K562 (cell line): ENCODE measurements around the gene NUP62. TPM values are rescaled to one million over a fixed set of nuclear protein-coding genes. Genes with fewer than 3 reads are reported as not detected.

Experiments
- ATAC-seq: fragments of 200-7000 bp; cut with Tn5 transposase; 3 replicates; pipeline ENCODE4 v1.9.1; 2020; ENCODE audit warnings: moderate library complexity
- BruUV-seq: library from RNA; stranded (reverse); fragments of 400-500 nt; replicated peaks from 2 replicates; lab custom pipeline; 2021; lab: Mats Ljungman, UMichigan
- CTCF ChIA-PET: fragments of 300-600 bp; formaldehyde crosslinking; extraction: SDS; loops from one replicate; lab custom pipeline; 2021; ENCODE audit warnings: low intra/inter-chr PET ratio; lab: Yijun Ruan, JAX
- POLR2A ChIA-PET: fragments of 300-600, 350-650 bp; sonication (Branson Sonifier 250); formaldehyde crosslinking; extraction: SDS; loops from one replicate; lab custom pipeline; 2021; ENCODE audit warnings: antibody characterized with exemption, inconsistent platforms; lab: Yijun Ruan, JAX
- DNase-seq, 4 experiments: peaks; one replicate each; pipeline versions ENCODE4 v3.0.0 to v3.0.0-alpha.2; 2011 to 2018; ENCODE audit warnings: low spot score in 3 of 4, mixed read lengths in 3 of 4; ENCODE audit errors: extremely low read depth in 1 of 4
- FAIRE-seq: peaks from 2 replicates; lab custom pipeline; 2011; peaks lifted over from hg19 to GRCh38; lab: Jason Lieb, UNC
- H2AFZ ChIP-seq: 2 replicates; pipeline ENCODE4 v1.6.0; 2011; ENCODE audit warnings: low read depth, low read length, control low read depth, inconsistent platforms
- H3K27ac ChIP-seq: fragments of 200-600 bp; 3 replicates; pipeline ENCODE4 v1.8.0; 2011; ENCODE audit warnings: low read depth, mild to moderate bottlenecking, control low read depth, inconsistent platforms, low read length, moderate library complexity, mixed read lengths; ENCODE audit errors: extremely low read depth
- H3K27me3 ChIP-seq, 2 experiments: fragments of 300-600 bp in 1 of 2; 2 replicates in 1 of 2; 3 replicates in 1 of 2; pipeline versions ENCODE4 v1.6.0 to v1.8.0; 2011; ENCODE audit warnings: inconsistent platforms in 2 of 2, low read length in 2 of 2, mild to moderate bottlenecking in 1 of 2, mixed read lengths in 1 of 2, moderate library complexity in 1 of 2; ENCODE audit not compliant: control insufficient read depth in 2 of 2, insufficient read depth in 2 of 2
- H3K36me3 ChIP-seq: fragments of 300-600 bp; 3 replicates; pipeline ENCODE4 v1.8.0; 2011; ENCODE audit warnings: mild to moderate bottlenecking, low read length, inconsistent platforms; ENCODE audit not compliant: control insufficient read depth, insufficient read depth
- H3K4me1 ChIP-seq, 2 experiments: fragments of 200-600 bp in 1 of 2; replicated peaks in 1 of 2; 2 replicates in 1 of 2; 3 replicates in 1 of 2; pipeline versions ENCODE4 v1.5.1 to v1.8.0; 2011; ENCODE audit warnings: inconsistent platforms in 2 of 2, low read length in 2 of 2, mild to moderate bottlenecking in 1 of 2, mixed read lengths in 1 of 2, moderate library complexity in 1 of 2; ENCODE audit not compliant: control insufficient read depth in 2 of 2, insufficient read depth in 2 of 2
- H3K4me2 ChIP-seq: 2 replicates; pipeline ENCODE4 v1.6.1; 2011; ENCODE audit warnings: low read length, control low read depth, inconsistent platforms, mixed read lengths; ENCODE audit not compliant: insufficient read depth
- H3K4me3 ChIP-seq: fragments of 200-600 bp; sonication (generic), shearing (Covaris generic); 2 replicates; pipeline ENCODE4 v1.5.1; 2016; ENCODE audit warnings: control low read depth, inconsistent platforms
- H3K79me2 ChIP-seq: fragments of 200-600 bp; 3 replicates; pipeline ENCODE4 v1.8.0; 2011; ENCODE audit warnings: low read length, inconsistent platforms; ENCODE audit not compliant: control insufficient read depth, insufficient read depth
- H3K9ac ChIP-seq, 2 experiments: 2 replicates each; pipeline versions ENCODE4 v1.6.0 to v1.6.1; 2011; ENCODE audit warnings: low read depth in 2 of 2, low read length in 2 of 2, control low read depth in 1 of 2, inconsistent platforms in 1 of 2, mild to moderate bottlenecking in 1 of 2, mixed read lengths in 1 of 2; ENCODE audit not compliant: insufficient read depth in 1 of 2
- H3K9me1 ChIP-seq: one replicate; pipeline ENCODE4 v1.6.0; 2011; ENCODE audit warnings: inconsistent platforms, mild to moderate bottlenecking, low read length, moderate library complexity; ENCODE audit not compliant: control insufficient read depth, insufficient read depth
- H3K9me3 ChIP-seq: replicated peaks from 2 replicates; pipeline ENCODE4 v1.5.1; 2011; ENCODE audit warnings: low read depth, low read length, inconsistent platforms; ENCODE audit not compliant: control insufficient read depth, insufficient read depth
- H4K20me1 ChIP-seq: replicated peaks from 2 replicates; pipeline ENCODE4 v1.6.1; 2011; ENCODE audit warnings: low read length, inconsistent platforms, mixed read lengths; ENCODE audit not compliant: control insufficient read depth, insufficient read depth
- EP300 ChIP-seq: IDR thresholded peaks from 2 replicates; pipeline ENCODE4 v1.6.1; 2012; ENCODE audit warnings: low read length, improper control_type of control experiment
- GTF3C2 ChIP-seq: IDR thresholded peaks from 3 replicates; pipeline ENCODE4 v1.6.1; 2011; ENCODE audit warnings: borderline replicate concordance, mild to moderate bottlenecking, moderate library complexity; ENCODE audit not compliant: insufficient read length; ENCODE audit errors: extremely low read depth
- HIVEP1 ChIP-seq: fragments of 250-450 bp; sonication (Bioruptor Pico); IDR thresholded peaks from 2 replicates; pipeline ENCODE4 v1.4.0; 2020; ENCODE audit warnings: mild to moderate bottlenecking
- HMGN3 ChIP-seq: IDR thresholded peaks from 2 replicates; pipeline ENCODE4 v1.6.1; 2011; ENCODE audit warnings: borderline replicate concordance, low read depth, mild to moderate bottlenecking, mixed read lengths, low read length; ENCODE audit not compliant: insufficient read length; ENCODE audit errors: extremely low read depth
- JUN ChIP-seq, 2 experiments: sonication (generic) in 1 of 2; formaldehyde crosslinking in 1 of 2; IDR thresholded peaks; 2 replicates each; pipeline versions ENCODE4 v1.6.1 to v1.8.0; 2012 to 2022; ENCODE audit warnings: borderline replicate concordance in 2 of 2, mild to moderate bottlenecking in 2 of 2, improper control_type of control experiment in 1 of 2, low read depth in 1 of 2, low read length in 1 of 2, missing genetic modification reagents in 1 of 2
- MNT ChIP-seq, 2 experiments: fragments of 450-650 bp; conservative IDR thresholded peaks; 2 replicates each; pipeline ENCODE4 v1.6.1; 2017; ENCODE audit warnings: mild to moderate bottlenecking in 2 of 2, moderate library complexity in 2 of 2
- MTA2 ChIP-seq: fragments of 450-650 bp; IDR thresholded peaks from 2 replicates; pipeline ENCODE4 v1.6.1; 2016; ENCODE audit warnings: low read depth
- PKNOX1 ChIP-seq: fragments of 450-650 bp; IDR thresholded peaks from 2 replicates; pipeline ENCODE4 v1.6.1; 2016
- RCOR1 ChIP-seq, 2 experiments: IDR thresholded peaks; 2 replicates each; pipeline ENCODE4 v1.6.1; 2012; ENCODE audit warnings: low read depth in 2 of 2, low read length in 2 of 2, borderline replicate concordance in 1 of 2, improper control_type of control experiment in 1 of 2
- SMAD3 ChIP-seq: fragments of 450-650 bp; formaldehyde crosslinking; conservative IDR thresholded peaks from 2 replicates; pipeline ENCODE4 v1.4.0; 2020; ENCODE audit warnings: mild to moderate bottlenecking
- TFAP4 ChIP-seq: sonication (generic); formaldehyde crosslinking; IDR thresholded peaks from 2 replicates; pipeline ENCODE4 v1.8.0; 2022; ENCODE audit warnings: missing genetic modification reagents, mild to moderate bottlenecking, moderate library complexity, borderline replicate concordance
- ZNF408 ChIP-seq: fragments of 250-450 bp; sonication (Bioruptor Pico); IDR thresholded peaks from 2 replicates; pipeline ENCODE4 v1.4.0; 2020; ENCODE audit warnings: low read depth, mild to moderate bottlenecking, moderate library complexity
- WGBS: fragments of 100-300 bp; shearing (Covaris generic); methylation state at CpG from one replicate; pipeline ENCODE4 v1.1.6; 2016; ENCODE audit warnings: low coverage, mixed read lengths; ENCODE audit not compliant: insufficient coverage; ENCODE audit errors: missing lambda C conversion rate; 5-methylcytosine and 5-hydroxymethylcytosine counted together
- in situ Hi-C: fragments of 300-500 bp; cut with MboI; formaldehyde crosslinking; loops from 4 replicates; pipeline ENCODE4 v1.15.0; 2018; ENCODE audit warnings: inconsistent platforms, mixed read lengths
- intact Hi-C: fragments of 100-400 bp; cut with micrococcal nuclease; formaldehyde crosslinking; loops from 2 replicates; pipeline ENCODE4 v1.14.2; 2022
- polyA plus RNA-seq, 8 experiments: library from polyadenylated mRNA; depleted of rRNA in 4 of 8; stranded (reverse) in 5 of 8; unstranded in 3 of 8; fragments of >200 nt; fragmentation: Nextera tagmentation in 2 of 8; fragmentation: Illumina TruSeq in 1 of 8; extraction: Ambion mirVana in 2 of 8; extraction: Trizol in 1 of 8; gene quantifications; 2 replicates each; pipeline versions ENCODE4 v1.2.1 to v1.2.3, GENCODE V29; 2011 to 2014; ENCODE audit warnings: inconsistent platforms in 1 of 8, missing spikeins in 1 of 8
- total RNA-seq, 7 experiments: library from RNA; depleted of rRNA in 6 of 7; stranded (reverse); fragments of >200 nt in 6 of 7; fragmentation: Illumina TruSeq in 2 of 7; extraction: Trizol in 2 of 7; gene quantifications; 2 replicates each; pipeline versions ENCODE4 v1.2.1 to v1.2.3, GENCODE V29; 2011 to 2021; ENCODE audit warnings: low replicate concordance in 1 of 7
- TF ChIP-seq, protein P1 (sequence below), 2 experiments: fragments of 450-650 bp; IDR thresholded peaks; 2 replicates each; pipeline ENCODE4 v1.6.1; 2016

Gene NUP62
- total and polyA plus RNA-seq, 9 of the 15 experiments (the other 6 are each of a cell fraction or from before 2014, with no cell fraction given), result 16.9 to 109 (median 66.0) TPM

- CTCF ChIA-PET, result no interaction called here
- TF ChIP-seq HMGN3 (no peak), PKNOX1 (0 out of 2 replicates have a peak, but pooled peaks have one; percentile 6), EP300 (no peak), RCOR1 (IDR thresholded peaks at IDR 0.05; ENCODE audit: borderline replicate concordance in 1 of 2, low read depth in 2 of 2, low read length in 2 of 2) (no peak), TFAP4 (CRISPR knock-in tag) (no peak), SMAD3 (peak; percentile 18; the same call in 1 of the 2 replicates), GTF3C2 (no peak), MTA2 (no peak), JUN (IDR thresholded peaks at IDR 0.05; ENCODE audit: borderline replicate concordance, low read depth, low read length) (no peak), JUN (CRISPR knock-in tag; IDR thresholded peaks at IDR 0.05; ENCODE audit: borderline replicate concordance) (no peak), MNT (conservative IDR thresholded peaks at IDR 0.05) (no peak), ZNF408 (CRISPR knock-in tag) (no peak), HIVEP1 (CRISPR knock-in tag) (no peak)
- TF ChIP-seq, protein P1, sequence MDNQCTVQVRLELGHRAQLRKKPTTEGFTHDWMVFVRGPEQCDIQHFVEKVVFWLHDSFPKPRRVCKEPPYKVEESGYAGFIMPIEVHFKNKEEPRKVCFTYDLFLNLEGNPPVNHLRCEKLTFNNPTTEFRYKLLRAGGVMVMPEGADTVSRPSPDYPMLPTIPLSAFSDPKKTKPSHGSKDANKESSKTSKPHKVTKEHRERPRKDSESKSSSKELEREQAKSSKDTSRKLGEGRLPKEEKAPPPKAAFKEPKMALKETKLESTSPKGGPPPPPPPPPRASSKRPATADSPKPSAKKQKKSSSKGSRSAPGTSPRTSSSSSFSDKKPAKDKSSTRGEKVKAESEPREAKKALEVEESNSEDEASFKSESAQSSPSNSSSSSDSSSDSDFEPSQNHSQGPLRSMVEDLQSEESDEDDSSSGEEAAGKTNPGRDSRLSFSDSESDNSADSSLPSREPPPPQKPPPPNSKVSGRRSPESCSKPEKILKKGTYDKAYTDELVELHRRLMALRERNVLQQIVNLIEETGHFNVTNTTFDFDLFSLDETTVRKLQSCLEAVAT (IDR thresholded peaks at IDR 0.05), result peak; percentile 52 to 56; a peak in 2 of 4 replicates
Observed at GRCh38 chr19:49932041-49932451, 2.7 kb upstream of the NUP62 start.

More at GRCh38 chr19:49932041-49932451, 2.7 kb upstream of the NUP62 start:
- Histone ChIP-seq H3K79me2 (peaks cover 41% of the 10 kb centered on the region), H3K9me3 (no peaks in the 10 kb centered on the region), H3K9ac (no peak overlapping the region), H3K27ac (no peak overlapping the region), H3K4me1 (peaks cover 17 to 44% of the 10 kb centered on the region in 2 experiments), H3K4me3 (no peak overlapping the region), H3K9me1 (peaks cover 5% of the 10 kb centered on the region), H3K27me3 (no peaks in the 10 kb centered on the region), H4K20me1 (peaks cover 12% of the 10 kb centered on the region), H3K4me2 (no peak overlapping the region), H2AFZ (no peak overlapping the region), H3K36me3 (peaks cover 20% of the 10 kb centered on the region)
- FAIRE-seq (no peak), ATAC-seq (no peak), DNase-seq (no peak)
- intact Hi-C loops (no loop called here), in situ Hi-C loops (loop anchor here (10.0 kb wide), 1 partner anchor 163 kb away; no protein-coding TSS in a partner anchor)
- WGBS, result 80% methylated on average over 5 of the region's 5 CpGs
- POLR2A ChIA-PET, result interaction anchor here (0.6 to 6.4 kb wide), 2 partner anchors 17 to 63 kb away, joined by 4 to 105 read pairs; no protein-coding TSS in a partner anchor
- BruUV-seq, result no TSS peak
